GM23338 (cell line): Measurements from ENCODE around the gene ABCC5. TPM values are rescaled to one million over a fixed set of nuclear protein-coding genes. Genes with fewer than 3 reads are reported as not detected.

Experiments
- ATAC-seq: fragments of 200-7000 bp; cut with Tn5 transposase; 3 replicates; pipeline ENCODE4 v1.9.1; 2020
- DNase-seq: peaks from one replicate; pipeline ENCODE4 v3.0.0-alpha.2; 2015; ENCODE audit warnings: low spot score
- H2AFZ ChIP-seq: fragments of 200-600 bp; sonication (generic); 2 replicates; pipeline ENCODE4 v1.8.0; 2016; ENCODE audit warnings: antibody characterized with exemption, mild to moderate bottlenecking, moderate library complexity
- H3F3A ChIP-seq: fragments of 200-600 bp; sonication (generic); replicated peaks from 2 replicates; pipeline ENCODE4 v1.8.0; 2017; ENCODE audit warnings: antibody characterized with exemption, mixed run types, low read depth
- H3K27ac ChIP-seq: fragments of 200-600 bp; sonication (generic); 2 replicates; pipeline ENCODE4 v1.6.1; 2016; ENCODE audit warnings: low read depth
- H3K27me3 ChIP-seq: fragments of 200-600 bp; sonication (generic); 2 replicates; pipeline ENCODE4 v1.8.0; 2016; ENCODE audit warnings: mild to moderate bottlenecking, mixed run types, moderate library complexity; ENCODE audit not compliant: insufficient read depth
- H3K36me3 ChIP-seq: fragments of 200-600 bp; sonication (generic); 2 replicates; pipeline ENCODE4 v1.8.0; 2016; ENCODE audit warnings: mild to moderate bottlenecking; ENCODE audit not compliant: insufficient read depth
- H3K4me1 ChIP-seq: fragments of 200-600 bp; sonication (generic); 2 replicates; pipeline ENCODE4 v1.8.0; 2016; ENCODE audit warnings: mild to moderate bottlenecking, moderate library complexity; ENCODE audit not compliant: insufficient read depth
- H3K4me2 ChIP-seq: fragments of 200-600 bp; sonication (generic); 2 replicates; pipeline ENCODE4 v1.7.1; 2017; ENCODE audit warnings: mixed run types
- H3K4me3 ChIP-seq: fragments of 200-600 bp; sonication (generic); 2 replicates; pipeline ENCODE4 v1.6.1; 2016; ENCODE audit warnings: mixed run types
- H3K79me2 ChIP-seq: fragments of 200-600 bp; sonication (generic); replicated peaks from 2 replicates; pipeline ENCODE4 v1.8.0; 2017; ENCODE audit warnings: mild to moderate bottlenecking; ENCODE audit not compliant: insufficient read depth
- H3K9me2 ChIP-seq: fragments of 200-600 bp; sonication (generic); 2 replicates; pipeline ENCODE4 v1.8.0; 2017; ENCODE audit not compliant: insufficient read depth
- H4K20me1 ChIP-seq: fragments of 200-600 bp; sonication (generic); replicated peaks from 2 replicates; pipeline ENCODE4 v1.8.0; 2017; ENCODE audit warnings: mild to moderate bottlenecking; ENCODE audit not compliant: insufficient read depth
- H3K27ac Mint-ChIP-seq: 2 replicates; pipeline ENCODE4 v1.8.0; 2020; ENCODE audit warnings: inconsistent platforms, mild to moderate bottlenecking, moderate library complexity, mixed read lengths
- H3K27me3 Mint-ChIP-seq: 3 replicates; pipeline ENCODE4 v1.8.0; 2022; ENCODE audit warnings: low read depth, mild to moderate bottlenecking, moderate library complexity, mixed read lengths, inconsistent platforms; ENCODE audit not compliant: insufficient read depth, poor library complexity
- H3K36me3 Mint-ChIP-seq: 3 replicates; pipeline ENCODE4 v1.8.0; 2021; ENCODE audit warnings: low read depth, mild to moderate bottlenecking, inconsistent platforms, moderate library complexity, mixed read lengths
- H3K4me1 Mint-ChIP-seq: 3 replicates; pipeline ENCODE4 v1.8.0; 2020; ENCODE audit warnings: mild to moderate bottlenecking, inconsistent platforms, mixed read lengths
- H3K4me3 Mint-ChIP-seq: 3 replicates; pipeline ENCODE4 v1.8.0; 2021; ENCODE audit warnings: moderate library complexity, mild to moderate bottlenecking, inconsistent platforms, mixed read lengths
- H3K9me3 Mint-ChIP-seq: 3 replicates; pipeline ENCODE4 v1.8.0; 2020; ENCODE audit warnings: moderate library complexity, mild to moderate bottlenecking, inconsistent platforms, mixed read lengths
- EZH2 ChIP-seq: fragments of 200-600 bp; sonication (generic); IDR thresholded peaks from one replicate; pipeline ENCODE4 v1.8.0; 2017; ENCODE audit warnings: antibody characterized with exemption, mild to moderate bottlenecking, low read depth; ENCODE audit not compliant: unreplicated experiment
- EZH2phosphoT487 ChIP-seq: fragments of 200-600 bp; sonication (generic); IDR thresholded peaks from one replicate; pipeline ENCODE4 v1.8.1; 2018; ENCODE audit warnings: antibody characterized with exemption; ENCODE audit not compliant: unreplicated experiment
- NANOG ChIP-seq: IDR thresholded peaks from 2 replicates; pipeline ENCODE4 v1.6.1; 2016; ENCODE audit warnings: antibody characterized with exemption, borderline replicate concordance
- POLR2AphosphoS5 ChIP-seq: IDR thresholded peaks from 2 replicates; pipeline ENCODE4 v1.6.1; 2016; ENCODE audit warnings: antibody characterized with exemption, low read depth
- STAT1 ChIP-seq: IDR thresholded peaks from one replicate; pipeline ENCODE4 v1.6.1; 2016; ENCODE audit warnings: antibody characterized with exemption; ENCODE audit not compliant: unreplicated experiment
- ZNF114 ChIP-seq: fragments of 250-450 bp; sonication (Bioruptor Pico); IDR thresholded peaks from 2 replicates; pipeline ENCODE4 v1.5.0; 2020; ENCODE audit warnings: mild to moderate bottlenecking, moderate library complexity
- polyA plus RNA-seq: library from polyadenylated mRNA; unstranded; fragments of >200 nt; fragmentation: Nextera tagmentation; extraction: Ambion mirVana; gene quantifications from 2 replicates; pipeline ENCODE4 v1.2.1, GENCODE V29; 2016
- total RNA-seq: library from RNA; depleted of rRNA; stranded (reverse); fragments of >200 nt; shearing (Covaris generic); gene quantifications from 2 replicates; pipeline ENCODE4 v1.2.3, GENCODE V29; 2014
- TF ChIP-seq, protein P1 (sequence below): fragments of 250-450 bp; sonication (Bioruptor Pico); IDR thresholded peaks from 2 replicates; pipeline ENCODE4 v1.5.0; 2020; ENCODE audit warnings: mild to moderate bottlenecking, moderate library complexity

The ABCC5 gene
- total and polyA plus RNA-seq, 2 experiments from 2014 or later: 14.0 to 39.9 TPM

GRCh38 chr3:183885766-183886165 is 131.9 kb downstream of the ABCC5 start:
- Mint-ChIP-seq H3K4me1 (peaks cover 12% of the 10 kb centered on the region), H3K27me3 (peaks cover 12% of the 10 kb centered on the region), H3K9me3 (no peaks in the 10 kb centered on the region), H3K36me3 (no peaks in the 10 kb centered on the region), H3K27ac (no peak overlapping the region), H3K4me3 (peak overlapping the region; percentile 40)
- H3K27me3 ChIP-seq: no peaks in the 10 kb centered on the region
- TF ChIP-seq, protein P1, sequence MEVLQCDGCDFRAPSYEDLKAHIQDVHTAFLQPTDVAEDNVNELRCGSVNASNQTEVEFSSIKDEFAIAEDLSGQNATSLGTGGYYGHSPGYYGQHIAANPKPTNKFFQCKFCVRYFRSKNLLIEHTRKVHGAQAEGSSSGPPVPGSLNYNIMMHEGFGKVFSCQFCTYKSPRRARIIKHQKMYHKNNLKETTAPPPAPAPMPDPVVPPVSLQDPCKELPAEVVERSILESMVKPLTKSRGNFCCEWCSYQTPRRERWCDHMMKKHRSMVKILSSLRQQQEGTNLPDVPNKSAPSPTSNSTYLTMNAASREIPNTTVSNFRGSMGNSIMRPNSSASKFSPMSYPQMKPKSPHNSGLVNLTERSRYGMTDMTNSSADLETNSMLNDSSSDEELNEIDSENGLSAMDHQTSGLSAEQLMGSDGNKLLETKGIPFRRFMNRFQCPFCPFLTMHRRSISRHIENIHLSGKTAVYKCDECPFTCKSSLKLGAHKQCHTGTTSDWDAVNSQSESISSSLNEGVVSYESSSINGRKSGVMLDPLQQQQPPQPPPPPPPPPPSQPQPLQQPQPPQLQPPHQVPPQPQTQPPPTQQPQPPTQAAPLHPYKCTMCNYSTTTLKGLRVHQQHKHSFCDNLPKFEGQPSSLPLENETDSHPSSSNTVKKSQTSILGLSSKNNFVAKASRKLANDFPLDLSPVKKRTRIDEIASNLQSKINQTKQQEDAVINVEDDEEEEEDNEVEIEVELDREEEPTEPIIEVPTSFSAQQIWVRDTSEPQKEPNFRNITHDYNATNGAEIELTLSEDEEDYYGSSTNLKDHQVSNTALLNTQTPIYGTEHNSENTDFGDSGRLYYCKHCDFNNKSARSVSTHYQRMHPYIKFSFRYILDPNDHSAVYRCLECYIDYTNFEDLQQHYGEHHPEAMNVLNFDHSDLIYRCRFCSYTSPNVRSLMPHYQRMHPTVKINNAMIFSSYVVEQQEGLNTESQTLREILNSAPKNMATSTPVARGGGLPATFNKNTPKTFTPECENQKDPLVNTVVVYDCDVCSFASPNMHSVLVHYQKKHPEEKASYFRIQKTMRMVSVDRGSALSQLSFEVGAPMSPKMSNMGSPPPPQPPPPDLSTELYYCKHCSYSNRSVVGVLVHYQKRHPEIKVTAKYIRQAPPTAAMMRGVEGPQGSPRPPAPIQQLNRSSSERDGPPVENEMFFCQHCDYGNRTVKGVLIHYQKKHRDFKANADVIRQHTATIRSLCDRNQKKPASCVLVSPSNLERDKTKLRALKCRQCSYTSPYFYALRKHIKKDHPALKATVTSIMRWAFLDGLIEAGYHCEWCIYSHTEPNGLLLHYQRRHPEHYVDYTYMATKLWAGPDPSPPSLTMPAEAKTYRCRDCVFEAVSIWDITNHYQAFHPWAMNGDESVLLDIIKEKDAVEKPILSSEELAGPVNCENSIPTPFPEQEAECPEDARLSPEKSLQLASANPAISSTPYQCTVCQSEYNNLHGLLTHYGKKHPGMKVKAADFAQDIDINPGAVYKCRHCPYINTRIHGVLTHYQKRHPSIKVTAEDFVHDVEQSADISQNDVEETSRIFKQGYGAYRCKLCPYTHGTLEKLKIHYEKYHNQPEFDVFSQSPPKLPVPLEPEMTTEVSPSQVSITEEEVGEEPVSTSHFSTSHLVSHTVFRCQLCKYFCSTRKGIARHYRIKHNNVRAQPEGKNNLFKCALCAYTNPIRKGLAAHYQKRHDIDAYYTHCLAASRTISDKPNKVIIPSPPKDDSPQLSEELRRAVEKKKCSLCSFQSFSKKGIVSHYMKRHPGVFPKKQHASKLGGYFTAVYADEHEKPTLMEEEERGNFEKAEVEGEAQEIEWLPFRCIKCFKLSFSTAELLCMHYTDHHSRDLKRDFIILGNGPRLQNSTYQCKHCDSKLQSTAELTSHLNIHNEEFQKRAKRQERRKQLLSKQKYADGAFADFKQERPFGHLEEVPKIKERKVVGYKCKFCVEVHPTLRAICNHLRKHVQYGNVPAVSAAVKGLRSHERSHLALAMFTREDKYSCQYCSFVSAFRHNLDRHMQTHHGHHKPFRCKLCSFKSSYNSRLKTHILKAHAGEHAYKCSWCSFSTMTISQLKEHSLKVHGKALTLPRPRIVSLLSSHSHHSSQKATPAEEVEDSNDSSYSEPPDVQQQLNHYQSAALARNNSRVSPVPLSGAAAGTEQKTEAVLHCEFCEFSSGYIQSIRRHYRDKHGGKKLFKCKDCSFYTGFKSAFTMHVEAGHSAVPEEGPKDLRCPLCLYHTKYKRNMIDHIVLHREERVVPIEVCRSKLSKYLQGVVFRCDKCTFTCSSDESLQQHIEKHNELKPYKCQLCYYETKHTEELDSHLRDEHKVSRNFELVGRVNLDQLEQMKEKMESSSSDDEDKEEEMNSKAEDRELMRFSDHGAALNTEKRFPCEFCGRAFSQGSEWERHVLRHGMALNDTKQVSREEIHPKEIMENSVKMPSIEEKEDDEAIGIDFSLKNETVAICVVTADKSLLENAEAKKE (CRISPR knock-in tag): no peak
- ATAC-seq (no peak), DNase-seq (no peak)
- H2AFZ ChIP-seq: no peak overlapping the region
- no peak overlapping the region for H3K27ac ChIP-seq
- H3K36me3 ChIP-seq: no peaks in the 10 kb centered on the region
- H3K4me1 ChIP-seq: peaks cover 13% of the 10 kb centered on the region
- no peaks in the 10 kb centered on the region for H3K9me2 ChIP-seq
- peaks cover 37% of the 10 kb centered on the region for H3K79me2 ChIP-seq
- no peak overlapping the region for H3K4me2 ChIP-seq
- H3F3A ChIP-seq: 0 out of 2 replicates have a peak, but pooled peaks cover 4% of the 10 kb centered on the region
- peaks cover 9% of the 10 kb centered on the region for H4K20me1 ChIP-seq
- H3K4me3 ChIP-seq: no peak overlapping the region

DNA sequence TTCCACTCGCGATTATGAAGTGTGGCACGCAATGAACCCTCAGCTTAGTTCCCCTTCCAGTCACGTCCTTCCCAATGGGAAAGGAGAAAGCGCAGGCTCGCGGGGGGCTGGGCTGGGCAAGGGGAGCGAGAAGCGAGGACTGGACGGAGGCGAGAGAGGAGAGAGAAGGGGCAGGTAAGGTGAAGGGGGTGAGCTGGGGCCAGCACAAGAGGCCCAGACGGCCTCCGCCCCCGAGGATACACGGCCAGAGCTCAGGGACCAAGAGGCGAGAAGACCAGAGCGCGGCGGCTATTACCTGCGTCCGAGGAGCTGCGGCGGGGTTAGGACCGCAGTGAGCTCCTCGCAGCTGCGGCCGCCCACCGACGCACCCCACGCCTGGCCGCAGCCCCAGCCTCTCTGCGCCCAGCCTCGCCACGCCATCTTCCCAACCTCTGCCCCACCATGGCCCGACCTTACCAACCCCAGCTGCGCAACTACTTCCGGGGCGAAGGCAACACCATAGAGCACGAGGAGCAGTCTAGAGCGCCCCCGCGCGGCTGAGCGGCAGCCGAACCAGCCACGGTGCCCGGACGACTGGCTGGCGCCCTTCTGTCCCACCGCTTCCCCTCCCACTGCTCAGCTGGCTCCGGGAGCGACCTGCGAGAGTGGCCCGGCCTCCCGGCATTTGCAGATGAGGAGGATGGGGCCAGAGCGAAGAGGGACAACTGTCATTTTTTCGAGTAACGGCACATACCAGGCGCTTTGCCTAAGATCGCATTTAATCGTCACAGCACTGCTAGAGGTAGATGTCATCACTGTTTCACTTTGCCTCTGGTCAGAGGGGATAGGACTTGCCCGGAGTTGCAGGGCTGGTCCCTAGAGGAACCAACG is 133.0 kb downstream of the ABCC5 start, which contains the start of gene PARL:
Gene PARL, minus strand, starts transcription at position 454 of the 870 bp plus-strand sequence. Its CDS starts 34 bp downstream, at position 420.
- Mint-ChIP-seq H3K4me1 (peaks cover 12% of the 10 kb centered on the region), H3K9me3 (no peaks in the 10 kb centered on the region), H3K4me3 (peak within 1 kb of the TSS; percentile 97), H3K27ac (peak within 1 kb of the TSS; percentile 88), H3K27me3 (peaks cover 7% of the 10 kb centered on the region), H3K36me3 (no peaks in the 10 kb centered on the region)
- DNase-seq: peak; percentile 96
- Histone ChIP-seq H3K4me1 (peaks cover 13% of the 10 kb centered on the region), H3F3A (0 out of 2 replicates have a peak, but pooled peaks cover 4% of the 10 kb centered on the region), H3K4me3 (peak within 1 kb of the TSS; percentile 100), H3K4me2 (peak within 1 kb of the TSS; percentile 100), H3K27ac (peak within 1 kb of the TSS; percentile 86; the same call in 1 of the 2 replicates), H3K9me2 (no peaks in the 10 kb centered on the region), H2AFZ (peak within 1 kb of the TSS; percentile 100), H3K36me3 (no peaks in the 10 kb centered on the region), H3K27me3 (no peaks in the 10 kb centered on the region), H3K79me2 (peaks cover 48% of the 10 kb centered on the region), H4K20me1 (peaks cover 12% of the 10 kb centered on the region)
- peak; percentile 99 for ATAC-seq
- TF ChIP-seq NANOG (no peak), STAT1 (no peak), EZH2 (no peak), EZH2phosphoT487 (no peak), ZNF114 (no peak), POLR2AphosphoS5 (peak; percentile 96)
